Endothelial cell of umbilical vein (primary cell): ENCODE measurements around the gene MAML1. TPM values are rescaled to one million over a fixed set of nuclear protein-coding genes. Genes with fewer than 3 reads are reported as not detected.

Source experiments
- BruUV-seq: library from RNA; stranded (reverse); fragments of 400-500 nt; replicated peaks from 2 replicates; lab custom pipeline; 2021; lab: Mats Ljungman, UMichigan
- CTCF ChIA-PET: fragments of 300-600, 350-600 bp; sonication (Branson Sonifier 250); formaldehyde crosslinking; loops from one replicate; lab custom pipeline; 2021; ENCODE audit warnings: antibody characterized with exemption, inconsistent platforms; lab: Charles Lee
- POLR2A ChIA-PET: fragments of 300-600, 350-600 bp; sonication (Branson Sonifier 250); formaldehyde crosslinking; loops from one replicate; lab custom pipeline; 2021; ENCODE audit warnings: antibody characterized with exemption, inconsistent platforms; lab: Charles Lee
- DNase-seq: peaks from one replicate; pipeline ENCODE4 v3.0.0-alpha.2; 2011; ENCODE audit warnings: low read depth, low spot score
- FAIRE-seq: peaks from 2 replicates; lab custom pipeline; 2011; peaks lifted over from hg19 to GRCh38; lab: Jason Lieb, UNC
- H2AFZ ChIP-seq: 2 replicates; pipeline ENCODE4 v1.6.0; 2012; ENCODE audit warnings: low read depth, low read length, control low read depth, inconsistent platforms
- H3K27ac ChIP-seq: 2 replicates; pipeline ENCODE4 v1.5.1; 2011; ENCODE audit warnings: low read depth, mild to moderate bottlenecking, control low read depth, low read length, moderate library complexity; ENCODE audit not compliant: insufficient read depth
- H3K27me3 ChIP-seq, 2 experiments: 2 replicates each; pipeline versions ENCODE4 v1.6.0 to v1.6.1; 2011; ENCODE audit warnings: low read length in 2 of 2, mixed read lengths in 1 of 2; ENCODE audit not compliant: control insufficient read depth in 2 of 2, insufficient read depth in 2 of 2
- H3K36me3 ChIP-seq, 2 experiments: 2 replicates in 1 of 2; 3 replicates in 1 of 2; pipeline ENCODE4 v1.5.1; 2011; ENCODE audit warnings: low read length in 2 of 2, mild to moderate bottlenecking in 1 of 2, moderate library complexity in 1 of 2; ENCODE audit not compliant: control insufficient read depth in 2 of 2, insufficient read depth in 2 of 2; ENCODE audit errors: extremely low read depth in 1 of 2
- H3K4me1 ChIP-seq: 3 replicates; pipeline ENCODE4 v1.5.1; 2011; ENCODE audit warnings: mild to moderate bottlenecking, low read length; ENCODE audit not compliant: control insufficient read depth, insufficient read depth; ENCODE audit errors: extremely low read depth
- H3K4me2 ChIP-seq: 2 replicates; pipeline ENCODE4 v1.6.1; 2011; ENCODE audit warnings: low read length, control low read depth, mixed read lengths; ENCODE audit not compliant: insufficient read depth
- H3K4me3 ChIP-seq, 3 experiments: fragments of 200-600 bp in 1 of 3; sonication (generic), shearing (Covaris generic) in 1 of 3; replicated peaks in 1 of 3; 2 replicates each; pipeline ENCODE4 v1.5.1; 2011 to 2016; ENCODE audit warnings: control low read depth in 3 of 3, low read length in 3 of 3, mild to moderate bottlenecking in 2 of 3, inconsistent platforms in 1 of 3, low read depth in 1 of 3, moderate library complexity in 1 of 3; ENCODE audit not compliant: insufficient read depth in 1 of 3
- H3K79me2 ChIP-seq: 2 replicates; pipeline ENCODE4 v1.6.0; 2012; ENCODE audit warnings: low read length, inconsistent platforms; ENCODE audit not compliant: control insufficient read depth, insufficient read depth
- H3K9ac ChIP-seq: replicated peaks from 2 replicates; pipeline ENCODE3; 2011; ENCODE audit warnings: low read length, control low read depth; ENCODE audit not compliant: insufficient read depth; ENCODE audit errors: extremely low read depth
- H3K9me1 ChIP-seq: replicated peaks from 3 replicates; pipeline ENCODE4 v1.6.0; 2011; ENCODE audit warnings: mild to moderate bottlenecking, low read length; ENCODE audit not compliant: control insufficient read depth, insufficient read depth; ENCODE audit errors: extremely low read depth
- H3K9me3 ChIP-seq: replicated peaks from 2 replicates; pipeline ENCODE4 v1.5.1; 2012; ENCODE audit warnings: low read length, inconsistent platforms; ENCODE audit not compliant: control insufficient read depth, insufficient read depth
- H4K20me1 ChIP-seq: replicated peaks from 2 replicates; pipeline ENCODE3; 2011; ENCODE audit warnings: mild to moderate bottlenecking, low read length; ENCODE audit not compliant: control insufficient read depth, insufficient read depth; ENCODE audit errors: extremely low read depth
- CTCF ChIP-seq, 2 donors: IDR thresholded peaks; 1 replicate in 1 of 2; 2 replicates in 1 of 2; pipeline ENCODE4 v1.5.1; 2011; ENCODE audit warnings: low read length in 2 of 2, mild to moderate bottlenecking in 2 of 2, moderate library complexity in 2 of 2, control low read depth in 1 of 2, inconsistent platforms in 1 of 2, low read depth in 1 of 2; ENCODE audit not compliant: insufficient read depth in 1 of 2; ENCODE audit errors: extremely low read depth in 1 of 2
- EZH2 ChIP-seq: IDR thresholded peaks from 2 replicates; pipeline ENCODE4 v1.6.1; 2012; ENCODE audit warnings: borderline replicate concordance, low read depth, mild to moderate bottlenecking, moderate library complexity, low read length, inconsistent platforms; ENCODE audit not compliant: severe bottlenecking
- FOS ChIP-seq: IDR thresholded peaks from 2 replicates; pipeline ENCODE4 v1.6.1; 2011; ENCODE audit warnings: mild to moderate bottlenecking, low read length, moderate library complexity, borderline replicate concordance; ENCODE audit not compliant: insufficient read depth
- GATA2 ChIP-seq: IDR thresholded peaks from 2 replicates; pipeline ENCODE4 v1.7.0; 2011; ENCODE audit warnings: low read depth, mild to moderate bottlenecking, moderate library complexity, mixed read lengths, low read length; ENCODE audit not compliant: insufficient read length, insufficient read depth
- JUN ChIP-seq: IDR thresholded peaks from 2 replicates; pipeline ENCODE4 v1.6.1; 2011; ENCODE audit warnings: borderline replicate concordance, low read depth; ENCODE audit not compliant: insufficient read length, insufficient read depth
- MAX ChIP-seq: IDR thresholded peaks from 2 replicates; pipeline ENCODE4 v1.6.1; 2011; ENCODE audit not compliant: insufficient read depth, insufficient read length
- MYC ChIP-seq: IDR thresholded peaks from one replicate; pipeline ENCODE4 v1.6.1; 2011; ENCODE audit warnings: mild to moderate bottlenecking, low read depth, low read length
- POLR2A ChIP-seq: IDR thresholded peaks from 2 replicates; pipeline ENCODE4 v1.6.1; 2012; ENCODE audit warnings: low read depth, mild to moderate bottlenecking, control low read depth, low read length
- POLR2AphosphoS5 ChIP-seq: IDR thresholded peaks from 2 replicates; pipeline ENCODE4 v1.6.1; 2012; ENCODE audit warnings: low read depth, mild to moderate bottlenecking, control low read depth, low read length, moderate library complexity; ENCODE audit not compliant: insufficient read depth
- dilution Hi-C: fragments of 300-500 bp; cut with MboI; formaldehyde crosslinking; loops from one replicate; pipeline ENCODE4 v1.15.0; 2019; ENCODE audit warnings: low sequenced_read_pairs; ENCODE audit not compliant: extremely low pct_ligation_motif_present
- intact Hi-C: fragments of 100-400 bp; cut with micrococcal nuclease; formaldehyde crosslinking; loops from one replicate; pipeline ENCODE4 v1.10.0; 2022
- polyA plus RNA-seq, 4 experiments: library from polyadenylated mRNA; depleted of rRNA in 3 of 4; stranded (reverse) in 3 of 4; unstranded in 1 of 4; fragments of >200 nt; gene quantifications; 2 replicates each; pipeline versions ENCODE4 v1.2.1 to v1.2.3, GENCODE V29; 2011 to 2012; ENCODE audit warnings: missing spikeins in 1 of 4
- total RNA-seq: library from RNA; stranded (reverse); gene quantifications from 2 replicates; pipeline ENCODE4 v1.2.3, GENCODE V29; 2021

The MAML1 gene
- total and polyA plus RNA-seq, 2 donors (not counting 3 experiments of a cell fraction or from before 2014, with no cell fraction given): 12.4 to 29.0 TPM

GRCh38 chr5:179805529-179806249 lies 73.1 kb downstream of the MAML1 start:
- TF ChIP-seq MAX (no peak), JUN (no peak), GATA2 (no peak), EZH2 (no peak), POLR2A (no peak), FOS (no peak), CTCF (IDR thresholded peaks at IDR 0.05; ENCODE audit: extremely low read depth in 1 of 2, insufficient read depth in 1 of 2, low read depth in 1 of 2, low read length in 2 of 2) (no peak), POLR2AphosphoS5 (no peak), MYC (no peak)
- H3K4me2 ChIP-seq: peak overlapping the region; percentile 71
- intact Hi-C loops (loop anchor here (1.0 to 5.0 kb wide), 2 partner anchors 9 to 108 kb away; partner anchors contain the start of gene CANX), dilution Hi-C loops (no loop called here)
- H3K36me3 ChIP-seq: peaks cover 0 to 12% of the 10 kb centered on the region in 2 experiments
- no peaks in the 10 kb centered on the region for H3K9me3 ChIP-seq
- peak overlapping the region; percentile 66 for H3K9ac ChIP-seq
- H2AFZ ChIP-seq: no peak overlapping the region
- DNase-seq (peak; percentile 46), FAIRE-seq (no peak)
- H3K4me1 ChIP-seq: peaks cover 23% of the 10 kb centered on the region
- peaks cover 33% of the 10 kb centered on the region for H3K79me2 ChIP-seq
- no TSS peak for BruUV-seq
- no peaks in the 10 kb centered on the region for H3K9me1 ChIP-seq
- H4K20me1 ChIP-seq: no peaks in the 10 kb centered on the region
- peak overlapping the region; percentile 55 to 90 (median 82) for H3K4me3 ChIP-seq
- ChIA-PET CTCF (interaction anchor here (0.6 to 1.7 kb wide), 3 partner anchors 10 to 32 kb away, joined by 3 to 4 read pairs (median 3); partner anchors contain the start of gene LTC4S), POLR2A (interaction anchor here (0.6 to 1.1 kb wide), 2 partner anchors 10 to 15 kb away, joined by 6 to 10 read pairs; partner anchors contain the start of gene SQSTM1)
- H3K27me3 ChIP-seq: no peaks in the 10 kb centered on the region
- H3K27ac ChIP-seq: peak overlapping the region; percentile 67
